ENCODE results near the gene CLDN9.

DNA sequence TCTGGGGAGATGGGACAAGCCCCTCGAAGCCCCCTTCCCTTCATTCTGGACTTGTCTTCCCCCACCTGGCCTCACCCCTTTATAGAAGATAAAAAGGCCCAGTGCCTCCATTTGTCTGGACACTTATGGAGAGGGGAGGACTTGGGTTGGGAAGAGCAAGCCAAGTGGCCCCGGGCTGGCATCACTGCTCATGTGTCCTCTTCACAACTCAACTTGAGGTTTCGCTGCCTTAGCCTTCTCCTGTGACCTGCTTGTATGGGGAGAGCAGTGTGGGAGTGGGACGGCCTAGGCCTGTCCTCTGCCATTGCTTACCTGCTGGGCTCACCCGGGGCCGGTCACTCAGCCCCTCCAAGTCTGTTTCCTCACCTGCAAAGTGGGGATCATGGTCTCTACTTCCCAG is 42.2 kb upstream of the CLDN9 start:
- TF ChIP-seq, protein P1, sequence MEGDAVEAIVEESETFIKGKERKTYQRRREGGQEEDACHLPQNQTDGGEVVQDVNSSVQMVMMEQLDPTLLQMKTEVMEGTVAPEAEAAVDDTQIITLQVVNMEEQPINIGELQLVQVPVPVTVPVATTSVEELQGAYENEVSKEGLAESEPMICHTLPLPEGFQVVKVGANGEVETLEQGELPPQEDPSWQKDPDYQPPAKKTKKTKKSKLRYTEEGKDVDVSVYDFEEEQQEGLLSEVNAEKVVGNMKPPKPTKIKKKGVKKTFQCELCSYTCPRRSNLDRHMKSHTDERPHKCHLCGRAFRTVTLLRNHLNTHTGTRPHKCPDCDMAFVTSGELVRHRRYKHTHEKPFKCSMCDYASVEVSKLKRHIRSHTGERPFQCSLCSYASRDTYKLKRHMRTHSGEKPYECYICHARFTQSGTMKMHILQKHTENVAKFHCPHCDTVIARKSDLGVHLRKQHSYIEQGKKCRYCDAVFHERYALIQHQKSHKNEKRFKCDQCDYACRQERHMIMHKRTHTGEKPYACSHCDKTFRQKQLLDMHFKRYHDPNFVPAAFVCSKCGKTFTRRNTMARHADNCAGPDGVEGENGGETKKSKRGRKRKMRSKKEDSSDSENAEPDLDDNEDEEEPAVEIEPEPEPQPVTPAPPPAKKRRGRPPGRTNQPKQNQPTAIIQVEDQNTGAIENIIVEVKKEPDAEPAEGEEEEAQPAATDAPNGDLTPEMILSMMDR (IDR thresholded peaks at IDR 0.05): no peak
- TF ChIP-seq POLR2A (IDR thresholded peaks at IDR 0.05) (no peak), POLR2AphosphoS5 (IDR thresholded peaks at IDR 0.05; ENCODE audit: insufficient read depth in 1 of 2, low read depth in 1 of 2) (no peak)
